Activated CD8-positive, alpha-beta memory T cell treated with anti-CD3 and anti-CD28 coated beads, Interleukin-2, amount 50 U/mL, for 48 hours (primary cell): Measurements from ENCODE around the gene HEMGN.
"Not testable (repeated sequence)": the region's sequence is repeated elsewhere in the genome, so short reads cannot be mapped to it uniquely, and the experiment has no call there.

Source experiments
- DNase-seq: peaks from one replicate; pipeline ENCODE4 v3.0.0-alpha.2; 2020

The HEMGN gene

GRCh38 chr9:97938081-97938644, at the start of gene HEMGN:
Gene HEMGN, minus strand, starts transcription at chr9:97938172. Its CDS starts 36 bp downstream, at chr9:97938136.
- DNase-seq, result no peak

GRCh38 chr9:97987487-97987886, 49.5 kb upstream of the HEMGN start:
- DNase-seq, result no peak

GRCh38 chr9:97985058-97985861, 47.3 kb upstream of the HEMGN start:
- no peak for DNase-seq

GRCh38 chr9:97984188-97985057, 46.5 kb upstream of the HEMGN start:
- DNase-seq, result peak; percentile 92

- DNase-seq, result no peak
Measured at GRCh38 chr9:97983589-97984187, 45.7 kb upstream of the HEMGN start.

- peak; percentile 97 for DNase-seq
Measured at GRCh38 chr9:97982683-97983588, 45.0 kb upstream of the HEMGN start, which contains the start of gene ANP32B. Gene ANP32B, plus strand, starts transcription at chr9:97983341. Its CDS starts 215 bp downstream, at chr9:97983556.

- no peak for DNase-seq
Measured at GRCh38 chr9:97981846-97982682, 44.1 kb upstream of the HEMGN start.

GRCh38 chr9:97980918-97981845, 43.2 kb upstream of the HEMGN start:
- no peak for DNase-seq

GRCh38 chr9:97980479-97980803, 42.5 kb upstream of the HEMGN start:
- no peak for DNase-seq

- no peak for DNase-seq
Measured at GRCh38 chr9:97979788-97980478, 42.0 kb upstream of the HEMGN start.

GRCh38 chr9:97978371-97979130, 40.6 kb upstream of the HEMGN start:
- DNase-seq, result no peak

- DNase-seq, result not testable (repeated sequence)
Measured at GRCh38 chr9:97976633-97977032, 38.7 kb upstream of the HEMGN start.

GRCh38 chr9:97975376-97975775, 37.4 kb upstream of the HEMGN start:
- no peak for DNase-seq

GRCh38 chr9:97972753-97973152, 34.8 kb upstream of the HEMGN start:
- DNase-seq, result no peak

- DNase-seq, result no peak
Measured at GRCh38 chr9:97970165-97970564, 32.2 kb upstream of the HEMGN start.

GRCh38 chr9:97969014-97969413, 31.0 kb upstream of the HEMGN start:
- DNase-seq, result no peak

- DNase-seq, result no peak
Measured at GRCh38 chr9:97966493-97966892, 28.5 kb upstream of the HEMGN start.

GRCh38 chr9:97964901-97965300, 26.9 kb upstream of the HEMGN start:
- DNase-seq, result no peak

GRCh38 chr9:97963232-97963631, 25.3 kb upstream of the HEMGN start:
- no peak for DNase-seq
